ENCODE measurements around the gene SNX10.

SNX10 gene

GRCh38 chr7:26385240-26385639, 93.6 kb downstream of the SNX10 start:
- Histone ChIP-seq H4K91ac (ENCODE audit: low read depth, low read length) (no peak overlapping the region), H2AFZ (ENCODE audit: insufficient read depth, low read length, poor library complexity) (no peak overlapping the region), H3K4me1 (ENCODE audit: control insufficient read depth in 1 of 2, insufficient read depth in 2 of 2, low read length in 2 of 2) (no peaks in the 10 kb centered on the region), H3K9ac (ENCODE audit: low read length) (no peak overlapping the region), H2AK5ac (ENCODE audit: low read length) (no peak overlapping the region), H2BK12ac (ENCODE audit: low read length) (no peak overlapping the region), H3K36me3 (ENCODE audit: control insufficient read depth in 1 of 2, insufficient read depth in 2 of 2, low read length in 2 of 2) (no peaks in the 10 kb centered on the region), H4K8ac (ENCODE audit: low read depth, low read length) (no peak overlapping the region), H3K4me3 (ENCODE audit: low read depth, low read length) (no peak overlapping the region), H3K4ac (ENCODE audit: low read depth, low read length) (no peak overlapping the region), H2BK120ac (ENCODE audit: insufficient read depth, low read length, poor library complexity) (no peak overlapping the region), H3K79me2 (ENCODE audit: control insufficient read depth, insufficient read depth, low read length, poor library complexity) (no peaks in the 10 kb centered on the region), H2BK5ac (ENCODE audit: low read depth, low read length, poor library complexity) (no peak overlapping the region), H3K9me3 (ENCODE audit: insufficient read depth, low read depth, low read length) (no peaks in the 10 kb centered on the region), H3K27me3 (ENCODE audit: insufficient read depth, low read length) (no peaks in the 10 kb centered on the region), H3K4me2 (ENCODE audit: low read length) (no peak overlapping the region), H3K18ac (ENCODE audit: low read length) (no peak overlapping the region), H3K27ac (ENCODE audit: low read depth, low read length) (no peak overlapping the region), H3K14ac (ENCODE audit: low read length) (no peak overlapping the region), H3K23ac (ENCODE audit: low read length) (no peak overlapping the region), H4K12ac (ENCODE audit: low read depth, low read length) (no peak overlapping the region), H3K79me1 (ENCODE audit: low read length) (no peaks in the 10 kb centered on the region)
- DNase-seq, result no peak

- H3K4me2 ChIP-seq (ENCODE audit: low read length), result no peak overlapping the region
- H3K27me3 ChIP-seq (ENCODE audit: insufficient read depth, low read length), result no peaks in the 10 kb centered on the region
- no peaks in the 10 kb centered on the region for H3K36me3 ChIP-seq (ENCODE audit: control insufficient read depth in 1 of 2, insufficient read depth in 2 of 2, low read length in 2 of 2)
- WGBS (ENCODE audit: extremely low coverage, insufficient coverage, insufficient read length), result no CpG with 5 or more reads among the region's 2 CpGs
- no peak overlapping the region for H4K91ac ChIP-seq (ENCODE audit: low read depth, low read length)
- H4K8ac ChIP-seq (ENCODE audit: low read depth, low read length), result no peak overlapping the region
- no peak for DNase-seq
- no peaks in the 10 kb centered on the region for H3K79me2 ChIP-seq (ENCODE audit: control insufficient read depth, insufficient read depth, low read length, poor library complexity)
- no peak overlapping the region for H2AK5ac ChIP-seq (ENCODE audit: low read length)
- H3K4me1 ChIP-seq (ENCODE audit: control insufficient read depth in 1 of 2, insufficient read depth in 2 of 2, low read length in 2 of 2), result no peaks in the 10 kb centered on the region
- H3K79me1 ChIP-seq (ENCODE audit: low read length), result no peaks in the 10 kb centered on the region
- H3K23ac ChIP-seq (ENCODE audit: low read length), result no peak overlapping the region
- no peak overlapping the region for H3K27ac ChIP-seq (ENCODE audit: low read depth, low read length)
- no peak overlapping the region for H3K18ac ChIP-seq (ENCODE audit: low read length)
- no peak overlapping the region for H3K9ac ChIP-seq (ENCODE audit: low read length)
- no peak overlapping the region for H3K4ac ChIP-seq (ENCODE audit: low read depth, low read length)
- no peak overlapping the region for H2AFZ ChIP-seq (ENCODE audit: insufficient read depth, low read length, poor library complexity)
- H2BK120ac ChIP-seq (ENCODE audit: insufficient read depth, low read length, poor library complexity), result no peak overlapping the region
- no peak overlapping the region for H3K4me3 ChIP-seq (ENCODE audit: low read depth, low read length)
- no peak overlapping the region for H2BK12ac ChIP-seq (ENCODE audit: low read length)
- no peak overlapping the region for H4K12ac ChIP-seq (ENCODE audit: low read depth, low read length)
- H2BK5ac ChIP-seq (ENCODE audit: low read depth, low read length, poor library complexity), result no peak overlapping the region
- H3K9me3 ChIP-seq (ENCODE audit: insufficient read depth, low read depth, low read length), result no peaks in the 10 kb centered on the region
- no peak overlapping the region for H3K14ac ChIP-seq (ENCODE audit: low read length)
These were observed 96.1 kb downstream of the SNX10 start for GRCh38 chr7:26387731-26388130.

- Histone ChIP-seq H2BK5ac (ENCODE audit: low read depth, low read length, poor library complexity) (no peak overlapping the region), H3K9ac (ENCODE audit: low read length) (no peak overlapping the region), H4K12ac (ENCODE audit: low read depth, low read length) (no peak overlapping the region), H2AK5ac (ENCODE audit: low read length) (no peak overlapping the region), H3K36me3 (ENCODE audit: control insufficient read depth in 1 of 2, insufficient read depth in 2 of 2, low read length in 2 of 2) (no peaks in the 10 kb centered on the region), H3K79me2 (ENCODE audit: control insufficient read depth, insufficient read depth, low read length, poor library complexity) (no peaks in the 10 kb centered on the region), H3K18ac (ENCODE audit: low read length) (no peak overlapping the region), H3K27ac (ENCODE audit: low read depth, low read length) (no peak overlapping the region), H4K91ac (ENCODE audit: low read depth, low read length) (no peak overlapping the region), H3K23ac (ENCODE audit: low read length) (no peak overlapping the region), H3K27me3 (ENCODE audit: insufficient read depth, low read length) (no peaks in the 10 kb centered on the region), H3K14ac (ENCODE audit: low read length) (no peak overlapping the region), H3K4me1 (ENCODE audit: control insufficient read depth in 1 of 2, insufficient read depth in 2 of 2, low read length in 2 of 2) (no peaks in the 10 kb centered on the region), H4K8ac (ENCODE audit: low read depth, low read length) (no peak overlapping the region), H2BK12ac (ENCODE audit: low read length) (no peak overlapping the region), H3K9me3 (ENCODE audit: insufficient read depth, low read depth, low read length) (no peaks in the 10 kb centered on the region), H3K4me3 (ENCODE audit: low read depth, low read length) (no peak overlapping the region), H3K4me2 (ENCODE audit: low read length) (no peak overlapping the region), H2BK120ac (ENCODE audit: insufficient read depth, low read length, poor library complexity) (no peak overlapping the region), H3K79me1 (ENCODE audit: low read length) (no peaks in the 10 kb centered on the region), H3K4ac (ENCODE audit: low read depth, low read length) (no peak overlapping the region), H2AFZ (ENCODE audit: insufficient read depth, low read length, poor library complexity) (no peak overlapping the region)
- no CpG with 5 or more reads among the region's 4 CpGs for WGBS (ENCODE audit: extremely low coverage, insufficient coverage, insufficient read length)
- DNase-seq, result no peak
These were observed 96.6 kb downstream of the SNX10 start for GRCh38 chr7:26388256-26388655.

- H3K23ac ChIP-seq (ENCODE audit: low read length), result no peak overlapping the region
- no peak overlapping the region for H2AK5ac ChIP-seq (ENCODE audit: low read length)
- no peak overlapping the region for H2BK12ac ChIP-seq (ENCODE audit: low read length)
- H3K18ac ChIP-seq (ENCODE audit: low read length), result no peak overlapping the region
- no peaks in the 10 kb centered on the region for H3K9me3 ChIP-seq (ENCODE audit: insufficient read depth, low read depth, low read length)
- H2BK5ac ChIP-seq (ENCODE audit: low read depth, low read length, poor library complexity), result no peak overlapping the region
- no peaks in the 10 kb centered on the region for H3K79me1 ChIP-seq (ENCODE audit: low read length)
- no peaks in the 10 kb centered on the region for H3K36me3 ChIP-seq (ENCODE audit: control insufficient read depth in 1 of 2, insufficient read depth in 2 of 2, low read length in 2 of 2)
- WGBS (ENCODE audit: extremely low coverage, insufficient coverage, insufficient read length), result no CpG with 5 or more reads among the region's 2 CpGs
- H3K27ac ChIP-seq (ENCODE audit: low read depth, low read length), result no peak overlapping the region
- H3K79me2 ChIP-seq (ENCODE audit: control insufficient read depth, insufficient read depth, low read length, poor library complexity), result no peaks in the 10 kb centered on the region
- no peak overlapping the region for H2BK120ac ChIP-seq (ENCODE audit: insufficient read depth, low read length, poor library complexity)
- H4K12ac ChIP-seq (ENCODE audit: low read depth, low read length), result no peak overlapping the region
- H4K8ac ChIP-seq (ENCODE audit: low read depth, low read length), result no peak overlapping the region
- H3K4me3 ChIP-seq (ENCODE audit: low read depth, low read length), result no peak overlapping the region
- no peak overlapping the region for H3K4ac ChIP-seq (ENCODE audit: low read depth, low read length)
- no peak overlapping the region for H3K4me2 ChIP-seq (ENCODE audit: low read length)
- no peak overlapping the region for H3K9ac ChIP-seq (ENCODE audit: low read length)
- no peaks in the 10 kb centered on the region for H3K4me1 ChIP-seq (ENCODE audit: control insufficient read depth in 1 of 2, insufficient read depth in 2 of 2, low read length in 2 of 2)
- no peak overlapping the region for H3K14ac ChIP-seq (ENCODE audit: low read length)
- H3K27me3 ChIP-seq (ENCODE audit: insufficient read depth, low read length), result no peaks in the 10 kb centered on the region
- no peak overlapping the region for H4K91ac ChIP-seq (ENCODE audit: low read depth, low read length)
- no peak overlapping the region for H2AFZ ChIP-seq (ENCODE audit: insufficient read depth, low read length, poor library complexity)
- DNase-seq, result no peak
These were observed 98.4 kb downstream of the SNX10 start for GRCh38 chr7:26390016-26390415.

Data from trophoblast cell (in vitro differentiated cells and primary cell).